Epithelial cell of esophagus (primary cell): Measurements from ENCODE around the gene TIA1.

Experiments
- DNase-seq: peaks from one replicate; pipeline ENCODE4 v3.0.0; 2010; ENCODE audit warnings: low read depth
- H3K4me3 ChIP-seq: 2 replicates; pipeline ENCODE4 v1.5.1; 2011; ENCODE audit warnings: mild to moderate bottlenecking, low read length, control low read depth
- TF ChIP-seq, protein P1 (sequence below): IDR thresholded peaks from 2 replicates; pipeline ENCODE4 v1.5.1; 2011; ENCODE audit warnings: low read depth, mild to moderate bottlenecking, low read length, control low read depth, inconsistent platforms; ENCODE audit not compliant: insufficient read depth; ENCODE audit errors: missing control alignments

TIA1 gene

DNA sequence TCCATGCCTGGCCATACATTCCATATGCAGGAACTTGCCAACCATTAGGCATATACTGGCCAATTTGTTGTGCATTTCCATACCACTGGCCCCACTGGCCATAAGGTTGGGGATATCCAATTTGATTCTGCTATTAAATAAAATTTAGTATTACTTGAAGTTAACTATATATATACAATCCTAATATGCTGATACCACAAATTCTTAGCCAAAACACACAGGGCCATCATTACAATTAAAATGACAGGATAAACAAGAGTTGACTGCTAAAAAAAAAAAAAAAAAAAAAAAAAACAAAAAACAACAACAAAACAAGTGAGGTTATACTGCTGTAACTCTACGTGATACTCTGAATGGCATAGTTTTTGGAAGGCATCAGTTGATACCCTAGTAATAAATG, 34.1 kb downstream of the TIA1 start:
- no peak overlapping the region for H3K4me3 ChIP-seq
- DNase-seq: no peak
- TF ChIP-seq, protein P1, sequence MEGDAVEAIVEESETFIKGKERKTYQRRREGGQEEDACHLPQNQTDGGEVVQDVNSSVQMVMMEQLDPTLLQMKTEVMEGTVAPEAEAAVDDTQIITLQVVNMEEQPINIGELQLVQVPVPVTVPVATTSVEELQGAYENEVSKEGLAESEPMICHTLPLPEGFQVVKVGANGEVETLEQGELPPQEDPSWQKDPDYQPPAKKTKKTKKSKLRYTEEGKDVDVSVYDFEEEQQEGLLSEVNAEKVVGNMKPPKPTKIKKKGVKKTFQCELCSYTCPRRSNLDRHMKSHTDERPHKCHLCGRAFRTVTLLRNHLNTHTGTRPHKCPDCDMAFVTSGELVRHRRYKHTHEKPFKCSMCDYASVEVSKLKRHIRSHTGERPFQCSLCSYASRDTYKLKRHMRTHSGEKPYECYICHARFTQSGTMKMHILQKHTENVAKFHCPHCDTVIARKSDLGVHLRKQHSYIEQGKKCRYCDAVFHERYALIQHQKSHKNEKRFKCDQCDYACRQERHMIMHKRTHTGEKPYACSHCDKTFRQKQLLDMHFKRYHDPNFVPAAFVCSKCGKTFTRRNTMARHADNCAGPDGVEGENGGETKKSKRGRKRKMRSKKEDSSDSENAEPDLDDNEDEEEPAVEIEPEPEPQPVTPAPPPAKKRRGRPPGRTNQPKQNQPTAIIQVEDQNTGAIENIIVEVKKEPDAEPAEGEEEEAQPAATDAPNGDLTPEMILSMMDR: no peak

DNA sequence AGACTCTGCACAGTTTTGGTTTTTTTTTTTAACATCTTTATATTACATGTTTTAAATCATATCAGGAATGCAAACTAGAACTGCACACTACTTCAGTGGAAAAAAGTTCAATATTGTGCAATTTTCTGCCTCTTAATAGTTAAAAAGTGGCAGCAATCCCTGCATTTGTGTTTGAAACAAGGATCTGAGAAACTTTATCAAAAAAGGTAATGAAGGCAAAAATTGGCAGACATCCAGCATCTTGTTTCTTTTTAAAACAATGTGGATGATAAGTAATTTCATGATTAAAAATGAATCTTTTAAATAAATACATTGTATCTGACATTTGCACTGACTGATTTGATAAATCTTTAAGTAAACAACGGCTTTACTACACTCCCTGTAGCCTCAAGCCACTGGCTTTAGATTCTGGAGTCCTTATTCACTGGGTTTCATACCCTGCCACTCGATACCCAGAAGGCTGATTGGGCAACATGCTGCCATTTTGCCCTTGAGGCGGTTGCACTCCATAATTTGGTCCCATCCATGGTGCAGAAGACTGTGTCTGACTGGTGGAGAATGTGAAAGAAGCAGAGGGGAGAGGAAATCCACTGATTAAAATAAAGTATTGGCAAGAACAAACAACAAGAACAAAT, 36.0 kb downstream of the TIA1 start:
- TF ChIP-seq, protein P1: no peak
- no peak overlapping the region for H3K4me3 ChIP-seq
- DNase-seq: no peak

DNA sequence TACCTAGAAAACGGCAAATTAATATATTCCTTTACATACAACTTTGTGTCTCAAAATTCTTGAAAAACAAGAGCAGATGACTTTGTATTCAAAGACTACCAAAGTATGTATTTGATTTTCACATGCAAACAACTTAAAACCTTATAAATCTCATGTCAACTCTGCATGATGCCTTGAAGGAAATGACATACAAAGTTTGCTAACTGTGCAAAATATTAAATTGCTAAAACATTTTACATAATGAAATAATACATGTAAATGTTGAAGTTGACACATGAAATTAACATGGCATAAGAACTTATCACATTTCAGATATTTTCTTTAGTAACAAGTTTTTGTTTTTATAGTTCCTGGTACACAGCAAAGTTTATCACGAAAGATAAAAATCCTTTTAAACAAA, 36.8 kb downstream of the TIA1 start:
- DNase-seq: no peak
- H3K4me3 ChIP-seq: no peak overlapping the region
- TF ChIP-seq, protein P1: no peak

DNA sequence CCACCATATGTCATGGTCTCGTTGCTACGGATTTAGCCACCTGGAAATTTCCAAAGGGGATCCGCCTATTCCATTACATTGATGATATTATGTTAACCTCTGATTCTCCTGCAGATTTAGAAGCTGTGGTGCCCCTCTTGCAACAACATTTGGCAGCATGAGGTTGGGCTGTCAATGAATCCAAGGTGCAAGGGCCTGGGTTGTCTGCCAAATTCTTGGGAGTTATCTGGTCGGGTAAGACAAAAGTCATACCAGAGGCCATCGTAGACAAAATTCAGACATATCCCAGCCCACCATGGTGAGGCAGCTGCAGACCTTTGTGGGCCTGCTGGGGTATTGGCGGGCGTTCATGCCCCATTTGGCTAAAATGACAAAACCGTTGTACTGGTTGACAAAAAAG, 44.0 kb downstream of the TIA1 start:
- TF ChIP-seq, protein P1: no peak
- H3K4me3 ChIP-seq: no peak overlapping the region
- no peak for DNase-seq

DNA sequence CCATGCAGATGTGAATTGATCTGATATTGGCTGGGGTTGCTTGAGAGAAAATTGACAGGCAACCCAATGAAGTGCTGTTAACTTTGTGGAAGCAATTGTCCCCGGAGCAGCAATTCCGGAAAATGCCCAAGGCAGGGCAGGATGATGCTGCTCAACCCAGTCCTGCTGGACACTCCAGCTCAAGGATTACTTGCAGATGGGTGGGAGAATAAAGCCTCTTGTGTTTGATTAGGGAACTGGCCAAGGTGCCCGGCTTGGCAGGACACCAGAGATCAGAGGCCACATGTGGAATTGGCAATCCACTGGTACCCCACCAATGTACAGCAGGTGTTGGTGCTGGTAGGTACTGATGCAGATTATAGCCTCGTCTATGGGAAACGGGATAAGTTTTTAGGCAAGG, 45.3 kb downstream of the TIA1 start:
- TF ChIP-seq, protein P1: no peak
- DNase-seq: no peak
- no peak overlapping the region for H3K4me3 ChIP-seq

DNA sequence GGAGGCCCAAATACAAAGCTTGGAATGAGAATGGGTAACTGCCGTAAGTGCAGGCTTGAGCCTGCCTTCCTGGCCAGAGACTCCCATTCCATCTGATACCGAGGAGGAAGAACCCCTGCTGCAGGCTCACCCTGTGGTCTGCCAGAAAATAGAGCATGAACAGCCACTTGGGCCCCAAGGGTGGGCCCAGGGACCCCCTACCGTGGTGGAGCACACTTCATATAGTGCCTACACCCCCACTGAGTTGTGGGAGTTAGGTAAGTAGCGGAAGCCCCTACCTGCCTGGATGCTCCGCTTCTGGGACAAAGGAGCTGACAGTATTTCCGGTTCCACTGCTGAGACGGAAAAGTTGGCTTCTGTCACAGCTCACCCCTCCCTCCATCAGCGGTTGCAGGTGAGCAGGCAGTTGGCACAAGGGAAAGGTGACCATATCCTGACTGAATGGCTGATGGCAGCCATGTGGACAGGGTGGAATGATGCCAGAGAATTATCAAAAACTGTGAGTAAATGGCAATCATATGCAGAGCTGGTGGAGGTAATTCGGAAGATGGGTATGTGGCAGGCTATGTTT, 46.1 kb downstream of the TIA1 start:
- peak overlapping the region; percentile 17 for H3K4me3 ChIP-seq
- TF ChIP-seq, protein P1: no peak
- DNase-seq: peak; percentile 26

DNA sequence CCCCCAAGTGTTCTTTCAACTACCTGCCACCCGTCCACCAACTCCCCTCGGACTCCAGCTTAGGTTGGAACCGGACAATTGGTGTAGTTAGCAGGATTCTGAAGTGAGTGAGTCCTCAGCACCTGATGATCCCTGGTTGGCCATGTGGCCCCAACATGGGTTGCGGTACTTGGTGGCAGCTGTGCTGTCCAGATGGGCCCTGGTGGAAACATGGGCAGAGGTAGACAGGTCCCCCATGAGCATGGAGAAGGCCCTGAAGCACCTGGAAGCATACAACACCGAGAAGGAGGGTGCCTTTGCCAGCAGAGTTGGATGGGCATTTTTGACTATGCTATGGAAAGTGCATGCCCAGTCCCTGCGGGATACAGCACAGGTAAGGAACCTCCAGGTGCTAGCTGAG, 46.6 kb downstream of the TIA1 start:
- H3K4me3 ChIP-seq: no peak overlapping the region
- DNase-seq: no peak
- TF ChIP-seq, protein P1: no peak
